Endometrial microvascular endothelial cells (primary cell): ENCODE data around the gene TSPAN32. TPM values are rescaled to one million over a fixed set of nuclear protein-coding genes. Genes with fewer than 3 reads are reported as not detected.
"Not testable (repeated sequence)": the region's sequence is repeated elsewhere in the genome, so short reads cannot be mapped to it uniquely, and the experiment has no call there.

Source experiments
- in situ Hi-C: cut with HindIII; loops from 2 replicates; pipeline ENCODE4 v1.10.0; 2017; ENCODE audit warnings: low sequenced_read_pairs, low pct_unique_long_range_greater_than_20kb; ENCODE audit errors: inconsistent ontology term
- total RNA-seq: library from RNA; depleted of rRNA; stranded (reverse); fragments of >200 nt; gene quantifications from one replicate; pipeline ENCODE4 v1.2.3, GENCODE V29; 2015; ENCODE audit errors: inconsistent ontology term

The TSPAN32 gene
- total RNA-seq, 1 donor from 2014 or later: not detected

GRCh38 chr11:2351701-2352100 lies 49.9 kb downstream of the TSPAN32 start:
- in situ Hi-C loops: no loop called here

- in situ Hi-C loops: no loop called here
Observed at GRCh38 chr11:2352420-2352819, 50.6 kb downstream of the TSPAN32 start.

GRCh38 chr11:2355000-2355644 lies 53.3 kb downstream of the TSPAN32 start:
- in situ Hi-C loops: no loop called here

- in situ Hi-C loops: no loop called here
Observed at GRCh38 chr11:2357246-2357645, 55.4 kb downstream of the TSPAN32 start.

- in situ Hi-C loops: not testable (repeated sequence)
Observed at GRCh38 chr11:2357651-2358050, 55.8 kb downstream of the TSPAN32 start.

GRCh38 chr11:2358754-2359442 lies 57.1 kb downstream of the TSPAN32 start:
- in situ Hi-C loops: no loop called here

GRCh38 chr11:2359557-2359956 lies 57.7 kb downstream of the TSPAN32 start:
- in situ Hi-C loops: no loop called here

- in situ Hi-C loops: no loop called here
Observed at GRCh38 chr11:2360081-2360642, 58.3 kb downstream of the TSPAN32 start.

- in situ Hi-C loops: no loop called here
Observed at GRCh38 chr11:2361565-2361964, 59.8 kb downstream of the TSPAN32 start.

GRCh38 chr11:2362414-2362813 lies 60.6 kb downstream of the TSPAN32 start:
- in situ Hi-C loops: no loop called here

- in situ Hi-C loops: no loop called here
Observed at GRCh38 chr11:2363130-2363529, 61.3 kb downstream of the TSPAN32 start.

- in situ Hi-C loops: no loop called here
Observed at GRCh38 chr11:2363577-2364370, 62.0 kb downstream of the TSPAN32 start.

- in situ Hi-C loops: not testable (repeated sequence)
Observed at GRCh38 chr11:2364386-2364785, 62.6 kb downstream of the TSPAN32 start.

GRCh38 chr11:2365571-2366210 lies 63.9 kb downstream of the TSPAN32 start:
- in situ Hi-C loops: no loop called here

GRCh38 chr11:2366276-2366675 lies 64.5 kb downstream of the TSPAN32 start:
- in situ Hi-C loops: no loop called here

GRCh38 chr11:2366733-2367132 lies 64.9 kb downstream of the TSPAN32 start:
- in situ Hi-C loops: no loop called here

GRCh38 chr11:2367266-2368160 lies 65.7 kb downstream of the TSPAN32 start:
- in situ Hi-C loops: no loop called here
